Subcutaneous adipose tissue (tissue), 4 donors: Measurements from ENCODE around the gene NAV2. TPM values are rescaled to one million over a fixed set of nuclear protein-coding genes. Genes with fewer than 3 reads are reported as not detected.

Experiments used
- total RNA-seq, 4 donors: library from RNA; depleted of rRNA; stranded (reverse); fragments of >200 nt; gene quantifications; one replicate each; pipeline ENCODE4 v1.1.0, GENCODE V29; 2016
- TF ChIP-seq, protein P1 (sequence below): fragments of 450-650 bp; IDR thresholded peaks from one replicate; pipeline ENCODE4 v1.5.1; 2016; ENCODE audit warnings: low read depth, mild to moderate bottlenecking, control low read depth, antibody characterized with exemption, moderate library complexity

Gene NAV2
- total RNA-seq, 4 donors from 2014 or later: 13.6 to 31.5 (median 27.8) TPM

- TF ChIP-seq, protein P1, sequence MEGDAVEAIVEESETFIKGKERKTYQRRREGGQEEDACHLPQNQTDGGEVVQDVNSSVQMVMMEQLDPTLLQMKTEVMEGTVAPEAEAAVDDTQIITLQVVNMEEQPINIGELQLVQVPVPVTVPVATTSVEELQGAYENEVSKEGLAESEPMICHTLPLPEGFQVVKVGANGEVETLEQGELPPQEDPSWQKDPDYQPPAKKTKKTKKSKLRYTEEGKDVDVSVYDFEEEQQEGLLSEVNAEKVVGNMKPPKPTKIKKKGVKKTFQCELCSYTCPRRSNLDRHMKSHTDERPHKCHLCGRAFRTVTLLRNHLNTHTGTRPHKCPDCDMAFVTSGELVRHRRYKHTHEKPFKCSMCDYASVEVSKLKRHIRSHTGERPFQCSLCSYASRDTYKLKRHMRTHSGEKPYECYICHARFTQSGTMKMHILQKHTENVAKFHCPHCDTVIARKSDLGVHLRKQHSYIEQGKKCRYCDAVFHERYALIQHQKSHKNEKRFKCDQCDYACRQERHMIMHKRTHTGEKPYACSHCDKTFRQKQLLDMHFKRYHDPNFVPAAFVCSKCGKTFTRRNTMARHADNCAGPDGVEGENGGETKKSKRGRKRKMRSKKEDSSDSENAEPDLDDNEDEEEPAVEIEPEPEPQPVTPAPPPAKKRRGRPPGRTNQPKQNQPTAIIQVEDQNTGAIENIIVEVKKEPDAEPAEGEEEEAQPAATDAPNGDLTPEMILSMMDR: no peak
Measured at GRCh38 chr11:19866037-19866436, 153.4 kb downstream of the NAV2 start.

DNA sequence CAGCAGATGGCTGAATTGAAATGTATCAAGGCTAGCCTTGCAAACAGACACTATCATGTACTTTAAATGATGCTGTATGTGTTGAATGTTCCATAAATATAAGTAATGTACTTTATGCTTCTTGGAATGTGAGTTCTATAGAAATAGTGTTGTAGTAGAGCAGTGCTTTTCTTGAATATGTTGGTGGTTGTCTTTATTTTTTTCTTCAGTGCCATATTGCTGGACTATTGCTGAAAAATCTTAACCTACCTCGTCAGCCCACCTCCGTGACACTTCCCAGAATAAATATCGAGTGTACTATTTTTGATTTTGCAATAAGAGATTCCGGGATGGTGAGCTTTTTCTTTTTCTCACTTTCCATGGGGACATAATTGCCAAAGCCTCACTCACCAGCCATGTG is 153.9 kb downstream of the NAV2 start:
- TF ChIP-seq, protein P1: no peak

DNA sequence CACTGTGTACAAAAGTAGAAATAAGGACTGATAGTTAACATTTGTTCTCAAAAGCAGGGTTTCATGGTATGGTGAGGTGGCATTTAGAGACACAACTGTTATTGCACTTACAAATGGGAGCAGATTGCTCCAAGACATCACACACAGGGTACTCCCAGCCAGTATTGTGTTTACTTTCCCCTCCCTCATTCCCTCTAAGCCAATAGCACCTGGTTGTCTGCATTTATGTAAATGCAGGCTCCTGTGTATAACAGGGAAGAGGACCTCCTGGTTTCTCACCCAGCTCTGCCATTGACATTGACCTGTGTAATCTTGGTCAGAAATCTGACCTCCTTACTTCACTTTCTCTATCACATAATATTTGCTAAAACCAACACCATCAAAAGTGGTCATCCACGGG is 154.4 kb downstream of the NAV2 start:
- TF ChIP-seq, protein P1: no peak

- TF ChIP-seq, protein P1: no peak
Measured at GRCh38 chr11:19868281-19868821, 155.7 kb downstream of the NAV2 start.

DNA sequence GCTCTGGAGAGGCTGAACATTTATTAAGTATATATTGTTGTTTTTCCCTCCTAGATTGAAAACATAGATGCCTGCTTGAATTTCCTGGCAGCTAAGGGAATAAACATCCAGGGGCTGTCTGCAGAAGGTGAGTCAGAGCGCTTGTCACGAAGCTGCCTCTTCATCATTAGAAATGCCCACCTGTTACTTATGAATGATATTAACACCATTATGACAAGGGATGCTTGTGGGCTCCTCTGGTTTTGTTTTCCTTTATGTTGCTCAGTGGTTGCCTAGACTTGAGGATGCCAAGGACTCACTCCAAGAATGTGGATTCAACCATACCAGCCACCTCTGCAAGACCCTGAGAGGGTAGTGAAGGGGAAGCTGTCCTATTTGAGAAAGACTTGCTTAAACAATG is 156.2 kb downstream of the NAV2 start:
- TF ChIP-seq, protein P1: no peak

DNA sequence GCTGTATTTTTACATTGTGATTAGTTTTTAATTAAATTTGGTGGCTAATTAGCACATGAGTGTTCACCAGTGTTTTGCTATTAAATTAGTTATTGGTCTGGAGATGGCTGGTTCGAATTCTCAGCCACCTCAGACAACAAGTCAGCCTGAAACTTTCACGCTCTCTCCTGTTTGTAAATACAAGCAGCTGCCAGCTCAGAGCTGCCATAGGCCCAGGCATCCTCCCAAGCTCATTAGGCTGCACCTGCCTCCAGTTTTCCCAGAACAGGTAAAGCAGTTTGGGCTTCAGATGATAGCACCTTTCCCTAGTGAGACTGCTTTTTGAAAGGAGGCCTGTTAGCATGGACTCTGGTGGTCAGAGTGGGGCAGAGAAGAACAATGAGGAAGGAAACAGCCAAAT is 156.8 kb downstream of the NAV2 start:
- TF ChIP-seq, protein P1: no peak

GRCh38 chr11:19869946-19870589 is 157.4 kb downstream of the NAV2 start:
- TF ChIP-seq, protein P1: no peak
